HUDEP-2 (cell line): Measurements from ENCODE around the gene FAM149A.

Source experiments
- DNase-seq, 76 experiments: peaks; one replicate each; lab custom pipeline; 2025; ENCODE audit not compliant: unreplicated experiment in 76 of 76; lab: John Stamatoyannopoulos, UW

Gene FAM149A

GRCh38 chr4:186104114-186104889, at the start of gene FAM149A:
Gene FAM149A, plus strand, starts transcription at chr4:186104704.
- no peak for DNase-seq

DNA sequence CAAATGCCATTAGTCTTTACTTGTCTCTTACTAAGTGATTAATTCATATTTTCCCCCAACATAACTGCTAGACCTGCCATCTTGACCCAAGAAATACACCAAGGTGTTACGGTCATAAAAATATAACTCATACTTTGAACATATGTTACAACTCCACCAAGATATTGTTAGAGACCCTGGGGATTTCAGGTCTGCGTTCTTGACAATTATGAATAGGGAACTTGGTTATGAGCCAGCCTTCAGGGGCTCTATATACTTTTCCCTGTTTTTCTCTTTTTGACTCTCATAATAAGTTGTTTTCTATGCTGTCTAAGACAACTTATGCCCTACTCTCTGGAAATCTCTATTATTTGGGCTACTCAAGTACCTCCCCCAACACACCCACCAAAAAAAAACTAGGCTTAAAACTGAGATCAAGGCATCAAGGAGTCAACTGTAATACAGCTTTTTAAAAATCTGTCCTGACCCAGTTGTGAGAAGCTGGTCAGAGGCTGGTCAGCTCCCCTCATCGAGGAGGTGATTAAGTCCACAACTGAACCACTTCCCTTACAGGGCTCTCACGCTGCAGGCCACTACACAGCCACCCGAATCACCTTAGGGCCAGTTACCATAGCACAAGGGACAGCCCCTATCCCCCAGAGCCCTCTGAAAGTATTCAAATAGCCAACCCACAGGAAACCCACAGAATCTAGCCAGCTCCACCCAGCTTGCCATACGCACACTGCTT, 46.1 kb upstream of the FAM149A start:
- DNase-seq = no peak

DNA sequence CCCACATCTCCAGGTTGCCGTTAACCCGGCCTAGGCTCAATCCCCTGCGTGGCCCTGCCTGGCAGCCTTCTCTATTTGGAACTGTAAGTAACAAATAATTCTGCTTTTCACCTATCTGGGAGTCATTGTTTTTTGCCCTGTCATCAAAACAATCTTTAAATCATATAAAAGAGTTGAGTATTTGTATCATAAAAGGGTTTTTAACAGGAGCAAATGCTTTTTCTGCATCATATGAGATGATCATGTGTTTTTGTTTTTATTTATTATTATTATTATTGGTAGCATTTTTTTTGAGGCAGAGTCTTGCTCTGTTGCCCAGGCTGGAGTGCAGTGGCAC, 45.6 kb upstream of the FAM149A start:
- DNase-seq = no peak

DNA sequence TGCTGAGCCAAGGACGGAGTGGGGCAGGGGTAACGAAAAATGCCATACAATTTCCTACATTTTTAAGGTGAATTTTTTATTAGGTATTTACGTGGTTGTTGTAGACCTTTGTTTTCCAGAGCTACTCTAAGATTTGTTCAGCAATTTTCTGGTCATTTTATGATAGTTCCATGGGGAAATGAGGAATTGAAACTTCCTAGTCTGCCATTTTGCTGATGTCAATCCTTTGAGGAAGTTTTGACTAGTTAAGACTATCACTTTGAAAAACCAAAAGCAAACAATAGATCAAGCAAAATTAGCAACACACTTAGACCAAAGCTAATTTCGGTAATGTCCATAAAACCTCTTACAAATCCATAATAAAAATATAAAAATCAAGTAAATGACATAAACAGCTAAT, 42.6 kb upstream of the FAM149A start:
- DNase-seq = no peak

- DNase-seq = peak in 35 of 76 experiments; percentile 0 to 28 (median 9)
Observed at GRCh38 chr4:186067757-186068385, 36.6 kb upstream of the FAM149A start.

DNA sequence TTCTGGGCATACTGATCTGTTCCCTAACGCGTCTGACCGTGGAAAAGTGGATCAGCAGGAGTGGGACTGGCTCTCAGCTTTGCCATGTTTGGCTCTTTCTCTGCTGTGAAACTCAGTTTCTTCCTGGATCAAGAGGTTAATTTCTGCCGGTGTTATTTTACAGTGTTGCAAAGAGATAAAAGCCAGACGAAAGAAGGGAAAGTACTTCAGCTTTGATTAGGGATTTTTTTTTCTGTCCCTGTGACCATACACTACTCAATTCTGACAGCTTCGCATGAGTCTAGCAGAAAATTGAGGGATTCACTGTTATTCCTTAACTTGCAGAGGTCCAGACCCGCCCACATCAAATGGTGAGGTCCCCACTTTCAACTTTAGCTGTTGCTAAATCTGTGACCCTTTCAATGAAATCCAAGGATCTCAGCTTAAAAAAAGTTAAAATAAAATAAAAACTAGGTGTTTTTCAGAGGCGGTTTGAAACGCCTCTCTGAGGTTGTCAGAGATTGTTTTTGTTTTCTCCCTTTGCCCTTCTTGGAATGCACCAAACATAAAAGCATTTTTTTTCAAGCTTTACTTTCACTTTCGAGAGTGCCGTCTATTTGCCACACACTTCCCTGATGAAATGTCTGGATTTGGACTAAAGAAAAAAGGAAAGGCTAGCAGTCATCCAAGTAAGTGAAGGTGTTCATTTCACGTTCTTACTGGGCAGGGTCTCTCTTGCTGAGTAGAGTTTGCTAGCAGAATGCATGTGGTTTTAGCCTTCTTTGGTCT, 35.7 kb upstream of the FAM149A start, which contains the start of gene TLR3:
Gene TLR3 (plus strand): TSS at position 576 of the 768 bp plus-strand sequence. CDS start 7,464 bp downstream, outside the sequence.
- peak in 1 of 76 experiments; percentile 9 for DNase-seq

DNA sequence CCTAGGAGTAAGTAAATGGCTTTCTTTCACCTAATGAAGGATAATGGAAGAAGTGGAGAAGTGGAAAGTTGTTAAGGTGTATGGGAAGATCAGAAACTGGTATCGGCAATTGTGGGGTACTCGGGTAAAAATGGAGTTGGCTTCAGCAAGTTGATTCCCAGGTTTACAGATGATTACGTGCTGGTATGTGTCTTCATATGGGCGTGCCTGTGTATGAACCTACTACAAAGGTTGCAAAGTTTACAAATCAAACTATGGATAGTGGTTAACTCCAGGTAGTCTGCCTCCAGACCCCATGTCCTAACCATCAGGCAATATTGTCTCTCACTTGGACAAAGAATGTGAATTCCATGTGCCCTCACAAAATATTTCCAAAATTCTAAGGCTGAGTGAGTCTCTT, 34.8 kb upstream of the FAM149A start:
- DNase-seq = no peak

- DNase-seq = no peak
Observed at GRCh38 chr4:186072516-186072915, 32.0 kb upstream of the FAM149A start.

DNA sequence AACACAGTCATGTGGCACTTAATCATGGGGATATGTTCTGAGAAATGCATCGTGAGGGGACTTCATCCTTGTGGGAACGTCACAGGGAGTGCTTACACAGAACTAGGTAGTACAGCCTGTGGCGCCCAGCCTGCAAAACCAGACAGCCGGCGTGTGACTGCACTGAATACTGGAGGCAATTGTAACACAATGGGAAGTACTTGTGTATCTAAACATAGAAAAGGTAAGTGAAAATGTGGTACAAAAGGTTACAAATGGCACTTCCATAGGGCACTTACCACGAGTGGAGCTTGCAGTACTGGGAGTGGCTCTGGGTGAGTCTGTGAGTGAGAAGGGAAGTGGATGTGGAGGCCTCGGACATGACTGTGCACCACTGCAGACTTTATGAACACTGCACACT, 30.3 kb upstream of the FAM149A start:
- no peak for DNase-seq

GRCh38 chr4:186078981-186079638, 25.4 kb upstream of the FAM149A start:
- DNase-seq = no peak

DNA sequence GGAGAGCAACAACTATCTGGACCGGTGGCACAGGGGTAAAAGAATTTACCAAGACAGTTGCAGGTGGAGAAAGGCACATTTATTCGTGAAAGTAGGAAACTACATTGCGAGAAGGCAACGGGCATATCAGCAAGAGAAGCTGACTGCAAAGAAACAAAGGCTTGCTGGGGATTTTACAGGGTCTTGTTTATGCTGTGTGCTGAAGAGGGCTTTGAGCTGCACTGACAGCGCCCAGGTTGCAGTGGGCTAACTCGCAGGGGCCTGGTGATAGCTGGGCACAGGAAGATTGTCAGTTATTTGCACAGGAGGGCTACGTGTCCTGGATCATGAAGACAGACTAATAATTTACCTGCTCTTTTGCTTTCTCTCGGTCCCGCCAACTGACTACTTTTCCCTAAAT, 24.8 kb upstream of the FAM149A start:
- no peak for DNase-seq

DNA sequence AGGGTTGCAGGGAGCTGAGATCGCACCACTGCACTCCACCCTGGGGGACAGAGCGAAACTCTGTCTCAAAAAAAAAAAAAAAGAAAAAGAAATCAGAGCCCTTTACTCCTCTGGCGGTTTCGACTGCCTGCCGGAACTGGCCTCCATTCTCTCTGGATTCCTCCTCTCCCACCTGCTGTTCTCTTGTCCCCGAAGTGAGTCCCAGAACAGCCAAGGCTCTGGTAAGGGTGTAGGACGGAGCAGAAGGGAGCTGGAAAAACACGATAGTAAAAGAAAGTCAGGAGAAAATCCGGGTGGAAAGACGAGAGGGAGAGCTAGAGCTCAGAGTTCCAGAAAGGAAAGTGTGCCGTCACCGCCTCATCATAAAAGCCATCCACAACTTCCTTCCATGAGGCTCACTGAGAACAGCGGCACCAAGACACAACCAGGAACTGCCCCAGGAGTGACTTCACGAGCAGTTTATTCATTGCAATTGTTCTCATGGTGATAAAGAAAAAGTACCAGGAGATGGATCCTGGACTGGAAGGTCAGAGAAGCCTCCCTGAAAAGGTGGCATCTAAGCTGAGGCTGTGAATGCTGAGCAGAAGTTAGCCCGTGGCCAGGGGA, 23.2 kb upstream of the FAM149A start:
- no peak for DNase-seq

GRCh38 chr4:186082221-186082620, 22.3 kb upstream of the FAM149A start:
- no peak for DNase-seq

GRCh38 chr4:186088523-186088922, 16.0 kb upstream of the FAM149A start:
- DNase-seq = no peak

DNA sequence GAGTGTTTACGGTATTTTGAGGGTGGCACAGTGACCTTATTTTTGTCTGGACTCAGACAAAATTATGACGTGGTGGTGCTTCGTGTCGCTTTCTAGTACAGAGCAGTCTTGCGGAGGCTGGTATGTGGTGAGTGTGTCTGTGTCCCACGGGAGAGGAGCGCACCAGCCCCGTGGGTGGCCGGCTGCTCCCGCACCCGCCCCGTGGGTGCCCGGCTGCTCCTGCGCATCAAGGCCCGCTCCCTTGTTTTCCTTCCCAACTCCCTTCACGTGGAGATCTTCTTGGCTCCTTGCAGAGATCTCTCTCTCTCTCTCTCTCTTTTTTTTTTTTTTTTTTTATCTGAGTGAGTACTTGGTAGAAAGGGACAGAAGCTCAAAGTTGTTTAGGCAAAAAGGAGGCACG, 12.2 kb upstream of the FAM149A start:
- no peak for DNase-seq

- no peak for DNase-seq
Observed at GRCh38 chr4:186095406-186095805, 9.1 kb upstream of the FAM149A start.

GRCh38 chr4:186096681-186097165, 7.8 kb upstream of the FAM149A start:
- DNase-seq = no peak

DNA sequence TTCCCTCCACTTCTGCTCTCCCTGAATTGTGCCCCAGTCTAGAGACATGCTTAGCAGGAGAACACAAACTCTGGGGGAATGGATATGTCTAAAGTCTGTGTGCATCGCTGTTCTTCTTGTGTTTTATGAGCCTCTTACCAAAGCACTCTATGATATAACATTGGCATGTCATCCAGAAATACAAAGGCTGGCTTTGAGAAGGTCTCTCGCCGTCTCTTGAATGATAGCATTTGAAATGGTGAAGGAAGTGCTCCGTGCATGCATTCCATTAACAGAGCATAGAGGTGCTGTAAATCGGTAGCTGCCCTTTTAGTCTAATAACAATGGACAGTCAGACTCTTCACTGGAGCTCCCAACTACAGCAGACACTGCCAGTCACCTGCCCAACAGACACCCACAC, 7.1 kb upstream of the FAM149A start:
- DNase-seq = no peak

DNA sequence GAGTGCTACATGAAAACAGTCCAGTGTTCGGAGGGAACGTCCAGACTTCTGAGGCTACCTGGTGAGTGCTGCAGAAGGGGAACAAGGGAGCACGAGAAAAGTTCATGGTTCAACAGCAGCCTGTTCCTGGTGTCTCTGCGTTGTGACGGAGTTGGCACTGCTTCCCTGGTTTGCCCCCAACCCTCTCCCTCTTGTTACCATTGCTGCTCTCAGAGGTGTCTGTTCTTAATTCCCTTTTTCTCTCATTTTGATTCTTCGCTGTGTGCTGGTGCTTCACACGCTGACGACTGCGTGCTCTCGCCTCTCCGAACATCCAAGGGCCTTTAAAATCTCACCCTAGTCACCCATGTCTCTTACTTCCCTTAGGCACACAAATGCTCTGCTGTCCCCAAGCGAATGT, 1.6 kb upstream of the FAM149A start:
- DNase-seq = peak in 1 of 76 experiments; percentile 0
